GM19468 (cell line): ENCODE results near the gene EIF4G3.
"Not testable (repeated sequence)": the region's sequence is repeated elsewhere in the genome, so short reads cannot be mapped to it uniquely, and the experiment has no call there.

Experiments
- ATAC-seq: cut with Tn5 transposase; IDR thresholded peaks from one replicate; pipeline ENCODE4 v1.9.1; 2021; ENCODE audit warnings: mild to moderate bottlenecking, moderate library complexity, moderate number of reproducible peaks; ENCODE audit not compliant: unreplicated experiment; ENCODE audit errors: extremely low read depth

The EIF4G3 gene

GRCh38 chr1:21188235-21188634 lies 11.5 kb upstream of the EIF4G3 start:
- ATAC-seq, result no peak

- ATAC-seq, result no peak
Observed at GRCh38 chr1:21185221-21185731, 8.6 kb upstream of the EIF4G3 start.

- no peak for ATAC-seq
Observed at GRCh38 chr1:21184276-21184675, 7.6 kb upstream of the EIF4G3 start.

GRCh38 chr1:21182181-21182731 lies 5.6 kb upstream of the EIF4G3 start:
- ATAC-seq, result no peak

- not testable (repeated sequence) for ATAC-seq
Observed at GRCh38 chr1:21178271-21178670, 1.6 kb upstream of the EIF4G3 start.

- no peak for ATAC-seq
Observed at GRCh38 chr1:21175670-21176581, 771 bp downstream of the EIF4G3 start.

- ATAC-seq, result no peak
Observed at GRCh38 chr1:21175324-21175669, 1.4 kb downstream of the EIF4G3 start.

GRCh38 chr1:21174654-21175323 lies 1.9 kb downstream of the EIF4G3 start:
- ATAC-seq, result no peak

GRCh38 chr1:21174230-21174629 lies 2.5 kb downstream of the EIF4G3 start:
- ATAC-seq, result no peak

- ATAC-seq, result not testable (repeated sequence)
Observed at GRCh38 chr1:21173096-21173495, 3.6 kb downstream of the EIF4G3 start.

GRCh38 chr1:21170837-21171236 lies 5.9 kb downstream of the EIF4G3 start:
- ATAC-seq, result not testable (repeated sequence)

- ATAC-seq, result no peak
Observed at GRCh38 chr1:21168444-21168843, 8.3 kb downstream of the EIF4G3 start.

GRCh38 chr1:21165646-21166045 lies 11.1 kb downstream of the EIF4G3 start:
- no peak for ATAC-seq

- ATAC-seq, result no peak
Observed at GRCh38 chr1:21165076-21165475, 11.6 kb downstream of the EIF4G3 start.

GRCh38 chr1:21164266-21164665 lies 12.4 kb downstream of the EIF4G3 start:
- ATAC-seq, result no peak

- no peak for ATAC-seq
Observed at GRCh38 chr1:21162740-21163464, 13.8 kb downstream of the EIF4G3 start.

- ATAC-seq, result no peak
Observed at GRCh38 chr1:21161842-21162241, 14.9 kb downstream of the EIF4G3 start.

GRCh38 chr1:21160263-21160796 lies 16.4 kb downstream of the EIF4G3 start:
- ATAC-seq, result no peak

- no peak for ATAC-seq
Observed at GRCh38 chr1:21157868-21158267, 18.8 kb downstream of the EIF4G3 start.

- no peak for ATAC-seq
Observed at GRCh38 chr1:21157054-21157453, 19.6 kb downstream of the EIF4G3 start.
